GM12878 (cell line): ENCODE measurements around the gene VEGFD. TPM values are rescaled to one million over a fixed set of nuclear protein-coding genes. Genes with fewer than 3 reads are reported as not detected.

Source experiments
- CUX1 ChIP-seq: IDR thresholded peaks from 2 replicates; pipeline ENCODE4 v1.6.1; 2012; ENCODE audit warnings: improper control_type of control experiment, low read depth, low read length; ENCODE audit not compliant: insufficient replicate concordance
- JUNB ChIP-seq: IDR thresholded peaks from 2 replicates; pipeline ENCODE4 v1.6.1; 2016; ENCODE audit warnings: antibody characterized with exemption, mild to moderate bottlenecking
- ZBTB40 ChIP-seq: fragments of 450-650 bp; IDR thresholded peaks from 2 replicates; pipeline ENCODE4 v1.6.1; 2016; ENCODE audit warnings: mild to moderate bottlenecking, moderate library complexity, borderline replicate concordance
- polyA plus RNA-seq, 11 experiments: library from polyadenylated mRNA; depleted of rRNA in 4 of 11; unstranded in 6 of 11; stranded (reverse) in 5 of 11; fragments of >200 nt; fragmentation: Nextera tagmentation in 4 of 11; fragmentation: Illumina TruSeq in 1 of 11; extraction: Ambion mirVana in 4 of 11; extraction: Trizol in 1 of 11; gene quantifications; 1 replicate in 1 of 11; 2 replicates in 10 of 11; pipeline versions ENCODE4 v1.2.1 to v1.2.3, GENCODE V29; 2011 to 2016; ENCODE audit warnings: inconsistent platforms in 2 of 11, missing spikeins in 2 of 11, low read depth in 1 of 11
- total RNA-seq, 4 experiments: library from RNA; depleted of rRNA in 3 of 4; stranded (reverse); fragments of >200 nt in 3 of 4; fragmentation: Illumina TruSeq in 1 of 4; extraction: Trizol in 1 of 4; gene quantifications; 2 replicates each; pipeline versions ENCODE4 v1.2.1 to v1.2.3, GENCODE V29; 2013 to 2021
- TF ChIP-seq, protein P1 (sequence below): fragments of 450-650 bp; conservative IDR thresholded peaks from 2 replicates; pipeline ENCODE4 v1.6.1; 2017; ENCODE audit warnings: mild to moderate bottlenecking, moderate library complexity

The VEGFD gene
- total and polyA plus RNA-seq, 10 of the 15 experiments (the other 5 are each of a cell fraction or from before 2014, with no cell fraction given): 0.15 TPM; not detected in 9

DNA sequence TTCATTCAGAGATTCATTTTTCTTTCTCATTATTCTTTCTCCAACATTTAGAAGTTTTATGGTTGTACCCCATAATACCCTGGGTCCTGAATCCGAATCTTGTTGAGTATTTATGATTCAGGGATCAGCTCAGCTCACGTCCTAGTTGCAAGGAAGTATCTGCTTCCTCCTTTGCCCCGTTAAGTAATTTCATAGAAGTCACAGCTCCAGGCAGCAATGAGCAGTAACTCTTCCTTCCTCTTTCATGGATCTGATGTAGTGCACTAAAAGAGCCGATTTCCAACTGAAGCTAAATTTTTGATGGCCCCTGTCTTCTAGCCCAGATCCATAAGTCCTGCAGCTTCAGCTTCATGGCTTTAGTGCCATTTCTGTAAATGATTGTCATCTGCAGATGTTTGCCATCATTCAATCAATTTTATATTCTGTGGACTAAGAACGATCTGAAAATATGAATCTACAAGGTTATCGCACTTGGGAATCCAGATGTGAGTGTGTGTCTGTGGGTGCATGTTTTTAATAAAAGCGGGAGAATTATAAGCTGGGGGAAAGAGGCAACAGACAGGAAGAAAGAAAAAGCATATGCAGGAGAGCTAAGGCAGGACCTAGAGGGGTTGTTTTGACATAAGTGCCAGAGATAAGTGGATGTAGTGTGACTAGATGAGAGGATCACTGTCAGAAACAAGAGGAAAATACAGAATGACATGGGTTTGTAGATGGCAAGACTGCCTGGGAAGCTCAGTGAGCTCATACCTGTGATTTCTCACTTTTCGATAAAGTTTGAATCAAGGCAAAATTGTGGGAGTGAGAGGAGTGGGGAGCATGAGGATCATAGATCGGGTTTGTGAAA lies 17.5 kb downstream of the VEGFD start (continued):
- TF ChIP-seq, protein P1, sequence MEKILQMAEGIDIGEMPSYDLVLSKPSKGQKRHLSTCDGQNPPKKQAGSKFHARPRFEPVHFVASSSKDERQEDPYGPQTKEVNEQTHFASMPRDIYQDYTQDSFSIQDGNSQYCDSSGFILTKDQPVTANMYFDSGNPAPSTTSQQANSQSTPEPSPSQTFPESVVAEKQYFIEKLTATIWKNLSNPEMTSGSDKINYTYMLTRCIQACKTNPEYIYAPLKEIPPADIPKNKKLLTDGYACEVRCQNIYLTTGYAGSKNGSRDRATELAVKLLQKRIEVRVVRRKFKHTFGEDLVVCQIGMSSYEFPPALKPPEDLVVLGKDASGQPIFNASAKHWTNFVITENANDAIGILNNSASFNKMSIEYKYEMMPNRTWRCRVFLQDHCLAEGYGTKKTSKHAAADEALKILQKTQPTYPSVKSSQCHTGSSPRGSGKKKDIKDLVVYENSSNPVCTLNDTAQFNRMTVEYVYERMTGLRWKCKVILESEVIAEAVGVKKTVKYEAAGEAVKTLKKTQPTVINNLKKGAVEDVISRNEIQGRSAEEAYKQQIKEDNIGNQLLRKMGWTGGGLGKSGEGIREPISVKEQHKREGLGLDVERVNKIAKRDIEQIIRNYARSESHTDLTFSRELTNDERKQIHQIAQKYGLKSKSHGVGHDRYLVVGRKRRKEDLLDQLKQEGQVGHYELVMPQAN: no peak
- TF ChIP-seq CUX1 (no peak), JUNB (no peak), ZBTB40 (no peak)
- TF ChIP-seq, all 136 proteins: peak for 0
